ENCODE measurements around the gene VCL. TPM values are rescaled to one million over a fixed set of nuclear protein-coding genes. Genes with fewer than 3 reads are reported as not detected.
"Not testable (repeated sequence)": the region's sequence is repeated elsewhere in the genome, so short reads cannot be mapped to it uniquely, and the experiment has no call there.

The VCL gene
- polyA plus RNA-seq, 5 donors = 80.0 to 101 (median 96.6) TPM

DNA sequence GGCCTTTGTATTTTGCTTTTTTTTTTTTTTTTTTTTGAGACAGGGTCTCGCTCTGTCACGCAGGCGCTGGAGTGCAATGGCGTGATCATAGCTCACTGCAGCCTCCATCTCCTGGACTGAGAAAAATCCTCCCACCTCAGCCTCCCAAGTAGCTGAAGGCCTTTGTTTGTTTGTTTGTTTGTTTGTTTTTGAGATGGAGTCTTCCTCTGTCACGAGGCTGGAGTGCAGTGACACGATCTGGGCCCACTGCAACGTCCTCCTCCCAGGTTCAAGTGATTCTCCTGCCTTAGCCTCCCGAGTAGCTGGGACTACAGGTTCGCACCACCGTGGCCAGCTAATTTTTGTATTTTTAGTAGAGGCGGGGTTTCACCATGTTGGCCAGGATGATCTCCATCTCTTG, 2.3 kb downstream of the VCL start:
- not testable (repeated sequence) for DNase-seq

GRCh38 chr10:74000892-74001669, 3.2 kb downstream of the VCL start:
- DNase-seq = no peak

- no peak for DNase-seq
Measured at GRCh38 chr10:74006269-74006668, 8.4 kb downstream of the VCL start.

DNA sequence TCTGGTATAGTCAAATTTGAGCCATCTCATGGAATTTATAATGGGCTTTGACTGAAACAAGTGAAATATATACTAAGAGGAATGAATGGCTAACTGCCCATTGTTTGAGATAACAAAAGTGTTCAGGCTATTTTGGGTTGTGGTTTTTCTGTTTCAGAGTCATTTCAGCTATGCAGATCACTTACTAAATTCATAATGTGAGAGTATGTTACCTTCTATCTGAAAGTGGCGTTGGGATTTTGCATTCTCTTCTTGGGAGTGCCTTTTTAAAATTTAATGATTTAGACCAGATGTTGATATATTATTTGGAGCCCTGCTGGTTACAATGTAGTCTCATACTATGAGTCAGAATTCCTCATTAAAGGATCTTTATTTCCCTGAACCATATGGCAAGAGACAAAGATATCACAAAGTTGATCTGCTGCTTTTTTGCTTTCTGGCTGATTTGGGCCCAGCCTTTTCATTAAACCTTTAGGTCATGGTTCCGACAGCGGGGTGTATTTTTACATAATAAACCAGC, 10.4 kb downstream of the VCL start:
- DNase-seq = no peak

DNA sequence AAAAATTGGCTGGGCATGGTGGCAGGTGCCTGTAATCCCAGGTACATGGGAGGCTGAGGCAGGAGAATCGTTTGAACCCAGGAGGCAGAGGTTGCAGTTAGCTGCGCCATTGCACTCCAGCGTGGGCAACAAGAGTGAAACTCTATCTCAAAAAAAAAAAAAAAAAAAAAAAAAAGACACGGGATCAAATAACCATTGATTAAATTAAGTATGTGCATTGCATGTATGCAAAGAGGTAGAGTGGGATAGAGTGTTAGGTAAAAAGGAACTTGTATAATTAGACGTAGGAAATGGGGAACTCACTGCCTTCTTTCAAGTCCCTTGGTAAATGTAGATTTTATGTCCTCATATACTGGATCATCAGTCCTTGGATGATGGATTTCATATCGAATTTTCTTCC, 13.1 kb downstream of the VCL start:
- DNase-seq = no peak

GRCh38 chr10:74011770-74012169, 13.9 kb downstream of the VCL start:
- DNase-seq = peak; percentile 70 to 76

DNA sequence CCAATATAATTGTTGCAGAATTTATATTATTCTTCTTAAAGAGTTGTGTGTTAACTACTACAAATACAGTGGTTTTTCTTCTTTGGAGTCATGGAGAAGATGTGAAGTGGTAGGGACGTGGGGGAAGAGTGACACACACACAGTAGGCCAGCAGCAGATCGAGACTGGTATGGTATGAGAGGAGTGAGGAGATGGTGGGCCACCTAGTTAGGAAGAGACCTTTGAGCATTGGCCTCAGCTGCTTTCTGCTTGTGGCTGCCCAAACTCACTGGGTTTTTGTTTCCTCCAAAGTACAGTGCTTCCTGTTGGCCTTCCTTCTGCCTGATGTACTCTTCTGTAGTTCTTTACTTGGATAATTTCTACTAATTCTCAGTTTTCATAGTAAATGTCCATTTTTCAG, 14.6 kb downstream of the VCL start:
- DNase-seq = no peak

GRCh38 chr10:74013004-74013403, 15.1 kb downstream of the VCL start:
- no peak for DNase-seq

DNA sequence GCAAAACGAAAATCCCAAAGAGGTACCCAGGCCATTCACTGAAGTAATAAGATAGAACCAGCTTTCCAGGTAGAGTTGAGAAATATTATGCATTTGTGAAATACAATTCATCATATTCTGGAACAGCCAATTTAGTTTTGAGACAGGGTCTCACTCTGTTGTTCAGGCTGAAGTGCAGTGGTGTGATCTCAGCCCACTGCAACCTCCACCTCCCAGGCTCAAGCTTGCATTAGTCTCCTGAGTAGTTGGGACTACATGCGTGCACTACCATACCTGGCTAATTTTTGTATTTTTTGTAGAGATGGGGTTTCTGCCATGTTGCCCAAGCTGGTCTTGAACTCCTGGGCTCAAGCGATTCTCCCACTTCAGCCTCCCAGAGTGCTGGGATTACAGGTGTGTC, 16.7 kb downstream of the VCL start:
- DNase-seq = not testable (repeated sequence)

DNA sequence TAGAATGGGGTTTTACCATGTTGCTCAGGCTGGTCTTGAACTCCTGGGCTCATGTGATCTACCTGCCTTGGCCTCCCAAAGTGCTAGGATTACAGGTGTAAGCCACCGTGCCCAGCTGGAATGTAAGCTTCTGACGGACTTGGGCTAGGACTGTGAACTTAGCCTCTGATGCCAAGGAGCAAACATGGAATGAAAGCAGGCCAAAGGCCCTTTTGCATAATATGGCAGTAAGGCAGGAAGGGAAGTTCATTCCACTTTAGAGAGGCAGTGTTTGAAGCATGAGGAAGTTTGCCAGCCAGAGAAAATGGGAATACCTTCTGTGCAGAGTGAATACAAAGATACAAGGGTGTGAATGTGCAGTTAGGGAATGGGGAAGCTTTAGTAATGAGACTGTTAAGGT, 20.3 kb downstream of the VCL start:
- no peak for DNase-seq

DNA sequence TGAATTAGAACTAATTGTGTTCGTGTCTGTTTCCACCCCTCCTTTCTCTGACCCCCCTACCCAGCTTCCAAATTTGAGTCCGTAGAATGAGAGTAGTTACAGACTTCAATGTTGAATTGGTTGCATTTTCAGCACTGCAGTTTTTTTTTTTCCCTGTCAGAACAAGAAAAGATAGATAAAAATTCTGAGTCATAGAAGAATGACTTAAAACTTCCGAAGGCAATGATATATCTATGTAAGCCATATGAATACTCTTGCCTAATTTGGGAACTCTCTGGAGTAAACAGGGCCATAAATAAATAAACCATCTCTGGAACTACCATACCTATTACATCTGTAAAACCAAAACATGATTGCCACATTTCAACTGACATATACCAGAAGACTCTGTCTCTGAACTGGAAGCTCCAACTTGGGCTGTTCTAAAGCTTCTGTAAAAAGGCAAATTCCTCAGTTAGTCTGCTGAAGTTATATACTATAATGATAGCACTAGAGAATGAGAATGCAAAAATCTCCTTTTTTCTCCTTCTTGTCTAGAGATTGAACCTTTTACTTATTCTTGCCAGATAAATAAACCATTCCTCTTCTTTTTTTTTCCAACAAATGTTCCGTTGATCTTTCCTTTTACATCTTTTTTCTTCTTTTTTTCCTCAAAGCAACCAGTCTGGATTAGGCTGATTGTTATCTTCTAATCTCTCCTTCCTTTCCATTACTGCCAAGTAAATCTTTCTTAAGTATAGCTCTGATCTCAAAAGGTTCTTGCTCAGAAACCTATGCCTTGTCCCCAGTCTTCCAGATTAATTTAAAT, 23.5 kb downstream of the VCL start:
- DNase-seq = no peak

DNA sequence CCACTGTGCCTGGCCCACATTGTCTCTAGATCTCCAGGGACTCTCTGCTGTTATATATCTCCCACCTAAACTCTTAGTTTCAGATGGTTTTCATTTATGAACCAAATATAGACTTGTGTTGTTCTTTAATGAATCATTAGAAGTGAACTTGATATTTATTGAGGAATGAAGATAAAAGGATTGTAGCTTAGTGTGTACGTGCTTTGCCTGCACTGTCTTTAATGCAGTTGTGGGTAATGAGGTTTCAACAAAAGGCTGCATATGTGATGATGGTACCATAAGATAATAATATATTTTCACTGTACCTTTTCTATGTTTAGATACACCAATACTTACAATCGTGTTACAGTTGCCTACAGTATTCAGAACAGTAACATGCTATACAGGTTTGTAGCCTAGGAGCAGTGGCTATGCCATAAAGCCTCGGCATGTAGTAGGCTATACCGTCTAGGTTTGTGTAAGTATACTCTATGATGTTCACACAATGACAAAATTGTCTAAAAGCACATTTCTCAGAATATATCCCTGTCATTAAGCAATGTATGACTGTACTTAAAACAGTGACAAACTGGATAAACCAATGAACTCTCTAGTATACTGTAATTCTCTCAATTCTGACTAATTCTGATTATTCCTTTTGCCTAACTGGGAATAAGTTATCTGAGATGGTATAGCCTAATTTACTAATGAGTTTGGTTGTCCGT, 25.2 kb downstream of the VCL start:
- DNase-seq = no peak

DNA sequence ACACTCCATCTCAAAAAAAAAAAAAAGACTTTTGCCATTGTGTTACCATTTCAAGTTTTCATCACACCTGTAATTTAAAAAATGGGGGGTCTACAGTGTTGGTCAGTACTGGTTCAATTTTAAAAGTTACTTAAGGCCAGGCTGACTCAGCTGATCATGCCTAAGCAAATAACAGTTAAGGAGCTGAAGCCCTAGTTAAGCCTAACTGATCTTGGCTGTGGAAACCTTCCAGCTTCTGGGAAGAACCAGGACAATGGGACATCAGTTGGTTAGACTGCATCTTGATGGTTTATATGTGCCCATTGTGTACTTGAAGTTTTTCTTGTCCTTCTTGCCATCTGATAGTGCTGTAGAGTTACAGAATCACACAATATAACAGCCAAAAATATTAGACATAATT, 26.7 kb downstream of the VCL start:
- DNase-seq = no peak

- no peak for DNase-seq
Measured at GRCh38 chr10:74025380-74025978, 27.6 kb downstream of the VCL start.

DNA sequence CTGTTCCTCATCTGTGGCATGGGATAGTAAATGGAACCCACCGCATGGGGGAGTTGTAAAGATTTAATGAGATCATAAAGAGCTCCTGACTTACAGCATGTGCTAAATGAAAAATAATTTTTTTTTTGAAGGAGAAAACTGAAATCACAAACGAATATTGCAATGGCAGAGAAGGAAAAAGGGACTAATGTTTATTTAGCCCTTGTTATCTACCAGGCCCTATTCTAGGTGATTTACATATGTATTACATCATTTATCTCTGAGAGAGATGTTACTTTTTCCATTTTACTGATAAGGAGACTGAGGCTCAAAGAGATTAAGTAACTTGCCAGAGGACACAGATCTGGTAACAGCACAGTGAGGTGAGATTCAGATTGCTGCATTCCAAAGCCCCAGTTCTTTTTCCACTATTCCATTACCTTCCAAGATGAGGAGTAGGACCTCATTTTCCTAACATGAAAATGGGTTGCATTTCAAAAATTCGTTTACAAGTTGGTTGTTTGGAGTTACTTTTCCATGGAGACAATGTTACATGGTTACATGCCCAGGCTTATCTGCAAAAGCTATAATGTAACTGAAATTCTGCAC, 28.6 kb downstream of the VCL start:
- DNase-seq = no peak

DNA sequence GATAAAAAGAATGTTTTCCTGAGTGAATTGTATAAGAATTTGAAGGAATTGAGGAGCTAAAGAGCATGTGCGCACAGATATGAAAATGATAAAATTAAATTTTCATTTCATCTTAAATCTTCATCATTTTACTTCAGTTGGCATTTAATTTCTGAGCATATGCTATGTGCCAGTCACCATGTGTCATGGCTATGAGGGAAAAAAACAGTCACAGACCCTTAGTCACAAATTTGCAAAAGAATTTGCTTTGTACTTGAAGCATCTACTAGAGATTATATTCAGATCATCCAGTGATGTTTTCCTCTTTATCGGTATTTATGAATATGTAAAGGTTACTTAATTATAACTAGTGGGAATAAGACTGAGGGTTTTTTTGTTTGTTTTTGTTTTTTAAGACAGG, 29.8 kb downstream of the VCL start:
- no peak for DNase-seq

- no peak for DNase-seq
Measured at GRCh38 chr10:74029943-74030342, 32.0 kb downstream of the VCL start.

DNA sequence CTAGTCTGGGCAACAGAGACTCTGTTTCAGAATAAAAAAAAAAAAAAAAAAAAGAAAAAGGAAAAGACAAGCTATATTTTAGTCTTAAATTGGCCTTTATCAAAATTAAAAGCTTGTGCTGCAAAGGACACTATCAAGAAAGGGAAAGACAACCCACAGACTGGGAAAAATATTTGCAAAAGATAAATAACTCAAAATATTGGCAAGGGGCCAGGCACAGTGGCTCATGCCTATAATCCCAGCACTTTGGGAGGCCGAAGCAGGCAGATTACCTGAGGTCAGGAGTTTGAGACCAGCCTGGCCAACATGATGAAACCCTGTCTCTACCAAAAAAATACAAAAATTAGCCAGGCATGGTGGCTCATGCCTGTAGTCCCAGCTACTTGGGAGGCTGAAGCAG, 34.3 kb downstream of the VCL start:
- DNase-seq = not testable (repeated sequence)

DNA sequence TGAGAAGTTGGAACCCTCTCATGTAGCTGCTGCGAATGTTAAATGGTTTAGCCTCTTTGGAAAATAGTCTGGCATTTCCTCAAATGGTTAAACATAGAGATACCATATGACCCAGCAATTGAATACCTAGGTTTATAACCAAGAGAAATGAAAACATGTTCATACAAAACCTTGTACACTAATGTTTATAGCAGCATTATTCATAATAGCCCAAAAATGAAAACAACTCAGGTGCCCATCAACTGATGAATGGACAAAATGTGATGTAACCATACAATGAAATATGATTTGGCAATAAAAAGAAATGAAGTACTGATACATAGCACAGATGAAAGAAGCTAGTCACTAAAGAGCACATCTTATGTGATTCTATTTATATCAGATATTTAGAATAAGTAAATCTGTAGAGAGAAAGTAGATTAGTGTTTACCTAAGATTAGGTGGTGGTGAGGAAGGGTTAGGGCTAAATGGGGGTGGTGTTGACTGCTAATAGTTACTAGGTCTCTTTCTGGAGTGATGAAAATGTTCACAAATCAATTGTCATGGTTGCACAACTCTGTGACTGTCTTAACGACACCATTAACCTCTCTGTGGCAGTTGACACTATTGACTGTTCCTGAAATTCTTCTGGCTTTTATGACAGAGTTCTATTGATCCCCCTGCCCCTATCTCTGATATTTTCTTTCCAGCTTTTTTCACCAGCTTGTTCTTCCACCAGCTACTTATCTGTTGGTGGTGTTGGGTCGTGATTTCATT, 35.2 kb downstream of the VCL start:
- no peak for DNase-seq

DNA sequence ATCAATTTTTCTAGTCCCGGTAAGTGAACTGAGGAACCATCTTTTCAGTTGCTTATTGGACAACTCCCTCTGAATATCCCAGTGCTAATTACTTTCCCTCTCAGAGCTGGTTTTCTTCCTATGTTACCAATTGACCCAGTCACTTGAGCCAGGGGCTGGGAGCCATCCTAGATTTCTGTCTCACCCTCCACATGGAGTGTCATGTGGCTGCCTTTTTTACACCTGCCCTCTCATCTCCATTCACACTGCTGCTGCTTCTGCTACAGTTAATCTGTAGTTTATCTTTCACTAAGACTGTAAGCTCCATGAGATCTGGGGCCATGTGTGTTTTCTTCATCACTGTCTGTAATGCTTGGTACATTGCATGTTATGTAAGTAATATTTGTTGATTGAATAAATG, 35.8 kb downstream of the VCL start:
- no peak for DNase-seq

DNA sequence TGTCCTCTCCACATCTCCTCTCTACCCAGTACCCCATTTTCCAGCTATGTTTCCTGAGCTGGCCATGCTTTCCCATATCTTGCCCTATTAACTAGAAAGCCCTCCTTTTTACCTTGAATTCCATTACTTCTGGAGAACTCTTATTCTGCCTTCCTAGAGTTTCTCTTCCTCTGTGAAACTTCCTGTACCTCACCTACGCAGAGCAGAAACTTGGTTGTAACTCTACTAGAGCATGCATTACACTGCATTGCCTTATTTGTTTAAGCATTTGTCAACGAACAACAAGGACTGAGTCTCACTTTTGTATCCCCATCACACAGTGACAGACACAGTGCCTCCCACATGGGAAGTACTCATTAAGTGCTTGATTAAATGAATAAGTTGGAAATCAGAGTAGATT, 36.4 kb downstream of the VCL start:
- no peak for DNase-seq

Data from right lung (tissue), 5 donors.